Measurements from ENCODE around the gene PEX3. TPM values are rescaled to one million over a fixed set of nuclear protein-coding genes. Genes with fewer than 3 reads are reported as not detected.

Gene PEX3
- total and polyA plus RNA-seq, 2 donors (not counting 1 experiment from before 2014, with no cell fraction given) = 9.3 to 23.2 TPM

- no peak for TF ChIP-seq CTCF (IDR thresholded peaks at IDR 0.05)
- no peak for TF ChIP-seq EZH2 (IDR thresholded peaks at IDR 0.05; ENCODE audit: borderline replicate concordance, insufficient read depth, low read depth, low read length, poor library complexity, severe bottlenecking)
- H3K79me2 ChIP-seq (ENCODE audit: control insufficient read depth, insufficient read depth, low read length) = no peaks in the 10 kb centered on the region
- WGBS (ENCODE audit: insufficient coverage) = no CpG with 5 or more reads among the region's 1 CpG
- Mint-ChIP-seq H3K4me1 (no peaks in the 10 kb centered on the region), H3K4me3 (no peak overlapping the region), H3K27ac (no peak overlapping the region), H3K27me3 (no peaks in the 10 kb centered on the region), H3K9me3 (ENCODE audit: insufficient read depth) (no peaks in the 10 kb centered on the region)
- H3K4me1 ChIP-seq (ENCODE audit: control insufficient read depth in 2 of 2, insufficient read depth in 2 of 2, low read length in 2 of 2) = no peaks in the 10 kb centered on the region
- peaks cover 2 to 38% of the 10 kb centered on the region in 2 experiments for H3K36me3 ChIP-seq (replicated peaks in 1 of 2; ENCODE audit: control extremely low read depth in 1 of 2, control insufficient read depth in 1 of 2, extremely low read depth in 1 of 2, insufficient read depth in 2 of 2, low read length in 1 of 2)
- H4K20me1 ChIP-seq (ENCODE audit: control insufficient read depth, insufficient read depth, low read length, poor library complexity, severe bottlenecking) = no peaks in the 10 kb centered on the region
- intact Hi-C loops (cut with micrococcal nuclease) = no loop called here
- no peak overlapping the region for H3K4me2 ChIP-seq (replicated peaks; ENCODE audit: low read depth, low read length, poor library complexity, severe bottlenecking)
- H3K9ac ChIP-seq (ENCODE audit: low read length) = no peak overlapping the region
- no peaks in the 10 kb centered on the region for H3K27me3 ChIP-seq (replicated peaks in 1 of 4; ENCODE audit: control extremely low read depth in 1 of 4, control insufficient read depth in 3 of 4, insufficient read depth in 4 of 4, low read length in 3 of 4)
- no peak overlapping the region for H3K27ac ChIP-seq (ENCODE audit: low read length in 2 of 2)
- H2AFZ ChIP-seq (ENCODE audit: insufficient read depth, low read depth, low read length, poor library complexity, severe bottlenecking) = no peak overlapping the region
- H3K9me3 ChIP-seq (ENCODE audit: control extremely low read depth in 1 of 3, control insufficient read depth in 2 of 3, insufficient read depth in 1 of 3, low read length in 2 of 3) = no peaks in the 10 kb centered on the region
- DNase-seq (no peak), ATAC-seq (ENCODE audit: low read depth) (no peak)
- ChIA-PET POLR2A (no interaction called here), CTCF (no interaction called here)
- no peak overlapping the region for H3K4me3 ChIP-seq (ENCODE audit: control extremely low read depth in 1 of 5, extremely low read depth in 1 of 5, insufficient read depth in 1 of 5, low read depth in 2 of 5, low read length in 4 of 5)
These were observed 21.2 kb downstream of the PEX3 start for GRCh38 chr6:143471822-143472221.

- Histone ChIP-seq H3K9ac (ENCODE audit: low read length) (no peak overlapping the region), H3K4me2 (replicated peaks; ENCODE audit: low read depth, low read length, poor library complexity, severe bottlenecking) (no peak overlapping the region), H3K9me3 (ENCODE audit: control extremely low read depth in 1 of 3, control insufficient read depth in 2 of 3, insufficient read depth in 1 of 3, low read length in 2 of 3) (no peaks in the 10 kb centered on the region), H3K27me3 (replicated peaks in 1 of 4; ENCODE audit: control extremely low read depth in 1 of 4, control insufficient read depth in 3 of 4, insufficient read depth in 4 of 4, low read length in 3 of 4) (no peaks in the 10 kb centered on the region), H3K4me1 (ENCODE audit: control insufficient read depth in 2 of 2, insufficient read depth in 2 of 2, low read length in 2 of 2) (peaks cover 0 to 3% of the 10 kb centered on the region in 2 donors), H4K20me1 (ENCODE audit: control insufficient read depth, insufficient read depth, low read length, poor library complexity, severe bottlenecking) (no peaks in the 10 kb centered on the region), H2AFZ (ENCODE audit: insufficient read depth, low read depth, low read length, poor library complexity, severe bottlenecking) (no peak overlapping the region), H3K4me3 (ENCODE audit: control extremely low read depth in 1 of 5, extremely low read depth in 1 of 5, insufficient read depth in 1 of 5, low read depth in 2 of 5, low read length in 4 of 5) (no peak overlapping the region), H3K79me2 (ENCODE audit: control insufficient read depth, insufficient read depth, low read length) (no peaks in the 10 kb centered on the region), H3K27ac (ENCODE audit: low read length in 2 of 2) (no peak overlapping the region), H3K36me3 (replicated peaks in 1 of 2; ENCODE audit: control extremely low read depth in 1 of 2, control insufficient read depth in 1 of 2, extremely low read depth in 1 of 2, insufficient read depth in 2 of 2, low read length in 1 of 2) (peaks cover 3 to 34% of the 10 kb centered on the region in 2 experiments)
- intact Hi-C loops (cut with micrococcal nuclease) = no loop called here
- Mint-ChIP-seq H3K4me3 (no peak overlapping the region), H3K9me3 (ENCODE audit: insufficient read depth) (no peaks in the 10 kb centered on the region), H3K27me3 (no peaks in the 10 kb centered on the region), H3K4me1 (peaks cover 8% of the 10 kb centered on the region), H3K27ac (no peak overlapping the region)
- ChIA-PET POLR2A (no interaction called here), CTCF (no interaction called here)
- TF ChIP-seq EZH2 (IDR thresholded peaks at IDR 0.05; ENCODE audit: borderline replicate concordance, insufficient read depth, low read depth, low read length, poor library complexity, severe bottlenecking) (no peak), CTCF (IDR thresholded peaks at IDR 0.05) (no peak)
- no peak for ATAC-seq (ENCODE audit: low read depth)
- 100% methylated on average over 1 of the region's 1 CpG for WGBS (ENCODE audit: insufficient coverage)
- DNase-seq = no peak
These were observed 25.9 kb downstream of the PEX3 start for GRCh38 chr6:143476545-143476944.
